CD4-positive, alpha-beta T cell treated with Interleukin-17A for 4 hours (primary cell): Measurements from ENCODE around the gene SPINK14.

Experiments used
- DNase-seq: peaks from one replicate; pipeline ENCODE4 v3.0.0-alpha.2; 2020; ENCODE audit warnings: mixed read lengths

Gene SPINK14

DNA sequence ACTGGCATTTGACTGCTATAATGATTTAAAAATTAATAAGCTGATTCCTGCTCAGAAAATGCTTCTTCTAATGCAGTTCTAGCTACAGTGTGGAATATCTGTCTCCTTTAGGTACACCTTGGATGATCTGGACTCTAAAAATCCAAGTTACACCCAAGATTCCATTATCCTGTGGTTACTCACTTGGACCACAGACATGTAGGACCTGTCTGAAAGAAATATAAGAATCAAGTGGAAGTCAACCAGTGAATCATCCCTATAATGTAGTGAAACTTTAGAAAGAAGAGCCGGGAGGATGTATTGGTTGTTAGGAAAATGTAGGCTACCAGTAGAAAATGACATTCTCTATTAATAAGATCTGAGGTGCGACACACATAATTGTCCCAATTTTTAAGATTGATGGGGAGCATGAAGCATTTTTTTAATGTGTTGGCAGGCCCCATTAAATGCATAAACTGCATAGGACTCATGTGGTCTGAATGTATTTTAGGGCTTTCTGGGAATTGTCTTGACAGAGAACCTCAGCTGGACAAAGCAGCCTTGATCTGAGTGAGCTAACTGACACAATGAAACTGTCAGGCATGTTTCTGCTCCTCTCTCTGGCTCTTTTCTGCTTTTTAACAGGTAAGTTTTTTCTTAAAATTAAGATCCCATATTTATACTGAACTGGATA, 34.3 kb downstream of the SPINK14 start, which contains the start of gene SPINK6:
Gene SPINK6 (plus strand): TSS at position 512 of the 673 bp plus-strand sequence. CDS start 55 bp downstream, at position 567.
- DNase-seq = no peak

DNA sequence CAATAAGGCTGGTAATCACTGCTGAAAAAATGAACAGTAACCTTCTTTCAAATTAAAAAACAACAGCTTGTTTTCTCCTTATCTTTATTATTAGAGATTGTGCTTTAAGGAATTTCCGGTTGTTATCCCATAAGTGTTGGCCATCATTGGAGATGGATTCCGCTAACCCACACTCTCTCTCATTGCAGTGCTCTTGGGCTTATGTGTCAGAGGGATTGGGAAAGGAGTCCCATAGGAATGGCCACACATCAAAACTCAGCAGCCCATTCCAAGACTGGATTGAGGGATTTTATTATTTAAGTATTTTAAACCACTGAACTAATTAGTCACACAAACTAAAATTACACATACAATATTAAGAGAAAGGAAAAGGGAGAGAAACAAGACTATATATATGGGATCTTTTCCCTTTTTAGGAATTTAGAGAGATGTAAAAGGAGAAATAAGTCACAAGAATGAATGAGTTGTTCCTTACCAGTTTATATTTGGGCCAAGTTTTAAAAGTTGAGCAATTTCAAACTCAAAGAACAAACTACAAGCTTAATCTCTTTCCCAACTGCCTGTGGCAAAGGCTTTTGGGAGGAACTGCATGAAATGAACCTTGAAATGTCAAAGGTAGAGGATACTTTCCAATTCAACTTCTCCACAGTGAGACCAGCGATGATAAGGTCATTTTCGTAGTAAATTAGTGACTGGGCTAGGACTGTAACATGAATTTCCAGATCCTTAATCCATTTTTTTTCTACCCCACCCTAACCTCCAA, 36.9 kb downstream of the SPINK14 start:
- no peak for DNase-seq

DNA sequence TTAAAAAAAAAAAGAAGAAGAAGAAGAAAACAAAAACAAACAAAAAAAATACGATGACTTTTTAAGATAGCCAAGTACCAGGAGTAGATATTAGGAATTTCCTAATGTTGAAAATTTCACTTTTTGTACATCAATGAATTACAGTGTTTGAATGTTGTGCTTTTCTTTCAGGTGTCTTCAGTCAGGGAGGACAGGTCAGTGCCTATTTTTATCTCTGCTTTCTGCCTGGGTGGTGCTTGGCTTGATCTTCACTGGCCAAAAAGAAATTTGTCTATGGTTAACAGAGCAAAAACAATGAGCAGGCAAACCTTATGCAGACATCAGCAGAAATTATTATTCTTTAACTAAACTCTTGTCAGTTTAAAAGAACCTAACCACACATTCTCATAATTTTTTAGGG, 37.5 kb downstream of the SPINK14 start:
- DNase-seq = no peak

DNA sequence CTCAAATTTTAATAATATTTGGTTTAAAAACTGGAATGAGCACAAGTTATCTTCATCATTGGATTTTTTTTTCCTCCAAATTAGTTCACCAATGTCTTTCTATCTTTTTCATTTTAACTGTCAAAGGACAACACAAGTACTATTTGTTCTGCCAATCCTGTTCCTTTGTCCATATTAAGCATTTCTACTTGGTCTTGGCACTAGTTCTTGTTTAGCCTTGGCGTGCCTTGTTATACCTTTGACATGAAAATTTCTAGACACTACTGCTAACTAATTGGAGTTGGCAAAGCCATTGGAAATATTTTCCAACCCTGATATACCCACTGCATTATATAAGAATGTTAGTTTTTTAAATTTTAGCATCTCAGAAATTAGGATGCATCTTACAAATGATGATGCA, 38.3 kb downstream of the SPINK14 start:
- DNase-seq = no peak

DNA sequence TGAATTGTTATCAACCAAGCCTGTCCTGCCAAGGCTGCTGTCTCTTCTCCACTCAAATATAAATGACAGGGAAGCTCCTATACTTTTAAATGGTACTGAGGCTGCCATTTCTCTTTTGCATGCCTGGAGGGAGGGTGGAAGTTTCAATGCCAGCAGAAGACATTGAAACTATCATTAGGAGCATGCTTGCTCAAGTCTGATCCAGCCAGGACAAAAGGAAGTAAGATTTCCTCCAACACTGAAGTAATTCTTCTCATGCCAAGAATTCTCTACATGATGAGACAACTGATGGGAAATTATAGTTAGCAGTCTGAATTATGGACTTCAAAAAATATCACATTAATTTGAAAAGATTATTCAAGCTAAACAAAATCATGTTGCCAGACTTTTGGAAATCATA, 39.9 kb downstream of the SPINK14 start:
- DNase-seq = no peak

DNA sequence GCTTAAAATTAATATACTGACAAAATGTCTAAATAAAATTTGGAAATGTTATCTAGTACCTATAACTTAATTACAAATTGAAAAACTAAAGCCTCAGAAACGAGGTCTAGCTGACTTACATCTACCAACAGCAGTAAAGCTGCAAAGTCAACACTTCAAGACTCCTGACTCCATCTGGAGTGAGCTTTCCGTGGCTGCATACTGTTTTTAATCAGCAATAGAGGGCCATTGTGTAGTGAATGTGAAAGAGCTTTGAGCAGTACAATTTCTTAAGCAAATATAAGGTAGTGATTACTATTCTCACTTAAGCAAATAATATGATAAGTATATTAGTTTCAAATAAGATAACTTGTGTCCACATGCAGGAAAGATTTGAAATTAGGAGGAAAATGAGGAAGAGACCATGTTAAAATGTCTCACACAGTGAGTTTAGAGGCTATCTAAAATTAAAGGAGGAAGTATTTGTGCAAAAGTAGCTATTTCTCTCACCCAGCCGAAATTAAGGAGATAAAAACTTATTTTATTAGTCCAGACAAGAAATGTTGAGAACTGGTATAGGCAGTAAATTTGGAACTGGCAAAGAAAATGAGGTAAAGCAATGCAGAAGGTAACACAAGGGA, 40.9 kb downstream of the SPINK14 start:
- no peak for DNase-seq

DNA sequence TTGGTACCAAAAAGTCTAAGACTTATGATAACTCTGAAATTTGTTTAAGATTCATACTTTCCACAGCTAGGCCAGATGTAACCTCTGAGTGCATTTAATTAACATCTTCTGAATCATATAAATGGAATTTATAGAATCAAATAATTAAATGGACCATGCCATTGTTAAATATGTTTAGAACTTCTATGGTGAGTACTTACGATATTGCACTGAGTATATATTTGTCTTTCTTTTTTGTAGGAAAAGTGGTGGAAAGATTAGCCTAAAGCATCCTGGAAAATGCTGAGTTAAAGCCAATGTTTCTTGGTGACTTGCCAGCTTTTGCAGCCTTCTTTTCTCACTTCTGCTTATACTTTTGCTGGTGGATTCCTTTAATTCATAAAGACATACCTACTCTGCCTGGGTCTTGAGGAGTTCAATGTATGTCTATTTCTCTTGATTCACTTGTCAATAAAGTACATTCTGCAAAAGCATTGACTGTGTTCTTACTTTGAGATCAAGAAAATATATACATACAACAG, 46.4 kb downstream of the SPINK14 start:
- no peak for DNase-seq

DNA sequence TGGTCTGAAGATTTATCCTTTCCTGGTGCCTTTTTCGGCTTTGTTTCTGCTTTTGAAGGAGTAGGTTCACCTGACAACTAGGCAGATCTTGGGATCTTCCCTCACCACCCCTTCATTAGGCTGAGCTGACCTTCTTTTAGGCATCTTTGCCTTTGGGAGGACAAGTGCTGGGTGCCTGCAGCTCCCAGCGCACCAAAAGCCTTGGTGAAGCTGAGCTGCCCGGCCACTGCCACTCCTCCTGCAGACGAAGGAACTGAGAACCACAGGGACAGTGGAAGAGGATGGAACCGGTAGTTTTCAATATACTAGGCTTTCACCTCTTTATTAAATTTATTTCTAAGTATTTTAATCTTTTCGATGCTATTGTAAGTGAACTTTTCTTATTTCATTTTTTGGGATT, 53.2 kb downstream of the SPINK14 start:
- DNase-seq = no peak

DNA sequence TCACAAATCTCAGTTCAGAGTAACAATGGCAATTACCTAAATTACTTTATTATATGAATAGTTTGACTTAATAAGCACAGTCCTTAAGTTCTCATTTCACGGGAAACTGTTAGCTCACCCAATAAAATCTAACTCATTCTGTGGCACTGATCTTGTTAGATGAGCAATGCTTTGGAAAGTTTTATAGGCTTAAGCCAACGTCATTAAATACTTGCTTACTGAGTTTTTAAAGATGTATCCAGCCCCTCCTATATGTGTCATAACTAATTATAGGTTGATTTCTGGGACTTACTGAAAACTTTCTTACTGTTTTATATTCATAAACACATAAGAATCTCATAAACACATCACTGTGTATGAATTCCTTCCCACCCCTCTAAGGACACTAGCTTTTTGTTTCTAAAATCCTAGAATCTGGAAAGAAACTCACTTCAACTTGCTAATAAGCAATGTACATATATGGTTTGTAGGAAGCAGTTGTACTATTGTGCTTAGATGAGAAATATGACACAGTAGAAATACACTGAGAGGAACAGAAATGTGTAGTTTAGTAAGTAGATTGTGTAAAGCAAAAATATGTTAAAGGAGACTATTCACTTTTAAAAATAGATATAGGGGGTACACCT, 55.9 kb downstream of the SPINK14 start:
- DNase-seq = no peak
